Muscle of back (tissue), 11 donors: Measurements from ENCODE around the gene DRD2. TPM values are rescaled to one million over a fixed set of nuclear protein-coding genes. Genes with fewer than 3 reads are reported as not detected.
A peak's percentile ranks its signal among the peaks of the same experiment; 100 is the strongest.

Experiments
- DNase-seq, 3 donors: peaks; one replicate each; pipeline versions ENCODE4 v3.0.0 to v3.0.0-alpha.2; 2013
- polyA plus RNA-seq, 10 donors: library from polyadenylated mRNA; unstranded; fragments of 120-200 nt; gene quantifications; one replicate each; pipeline ENCODE4 v1.2.1, GENCODE V29; 2013; ENCODE audit not compliant: insufficient read length in 10 of 10

Gene DRD2
- polyA plus RNA-seq, 10 donors, result 0.05 to 0.74 (median 0.16) TPM; not detected in 3

DNA sequence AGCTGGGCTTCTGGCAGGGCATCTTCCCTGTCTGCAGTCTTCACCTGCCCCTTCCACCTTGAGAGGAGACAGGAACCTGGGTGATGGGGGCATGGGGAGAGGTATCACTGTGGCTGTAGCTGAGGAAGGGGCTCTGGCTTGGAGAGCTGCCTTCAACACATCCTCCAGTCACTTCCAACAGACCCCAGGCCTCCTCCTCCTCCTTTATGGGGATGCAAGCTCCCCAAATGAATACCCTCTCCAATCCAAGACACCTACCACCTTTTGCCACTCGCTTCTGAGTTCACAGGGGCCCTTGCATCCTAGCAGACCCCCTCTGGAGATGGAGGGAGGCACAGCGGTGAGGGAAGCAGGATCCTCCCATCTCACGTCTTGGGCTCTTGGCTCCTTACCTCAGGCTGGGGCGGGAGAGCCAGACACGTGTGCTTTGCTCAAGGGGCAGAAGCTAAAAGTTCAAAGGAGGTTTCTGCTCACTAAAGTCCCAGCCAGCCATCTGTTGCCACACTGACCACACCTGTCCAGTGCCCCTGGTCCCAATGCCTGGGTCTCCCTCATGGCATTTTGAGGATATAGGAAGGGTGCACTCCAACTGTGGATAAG is 74.5 kb downstream of the DRD2 start:
- DNase-seq, result no peak

DNA sequence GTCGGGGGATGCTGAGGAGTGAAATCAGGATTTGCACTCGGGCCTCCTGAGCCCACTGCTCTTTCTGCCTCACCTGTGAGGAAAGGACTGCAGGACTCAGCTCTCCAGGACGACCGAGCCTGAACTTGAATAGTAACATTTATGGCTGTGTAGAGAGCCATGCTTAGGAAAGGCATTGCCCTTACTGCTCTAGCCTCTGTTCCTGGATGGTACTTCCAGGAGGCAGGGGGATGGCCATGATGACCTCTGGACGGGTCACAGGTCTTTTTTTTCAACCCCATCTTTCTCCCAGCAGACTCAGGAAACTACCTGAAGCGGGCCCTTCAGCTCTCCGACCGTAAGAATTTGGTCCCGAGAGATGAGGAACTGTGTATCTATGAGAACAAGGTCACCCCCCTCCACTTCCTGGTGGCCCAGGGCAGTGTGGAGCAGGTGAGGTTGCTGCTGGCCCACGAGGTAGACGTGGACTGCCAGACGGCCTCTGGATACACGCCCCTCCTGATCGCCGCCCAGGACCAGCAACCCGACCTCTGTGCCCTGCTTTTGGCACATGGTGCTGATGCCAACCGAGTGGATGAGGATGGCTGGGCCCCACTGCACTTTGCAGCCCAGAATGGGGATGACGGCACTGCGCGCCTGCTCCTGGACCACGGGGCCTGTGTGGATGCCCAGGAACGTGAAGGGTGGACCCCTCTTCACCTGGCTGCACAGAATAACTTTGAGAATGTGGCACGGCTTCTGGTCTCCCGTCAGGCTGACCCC is 76.3 kb downstream of the DRD2 start:
- no peak for DNase-seq

DNA sequence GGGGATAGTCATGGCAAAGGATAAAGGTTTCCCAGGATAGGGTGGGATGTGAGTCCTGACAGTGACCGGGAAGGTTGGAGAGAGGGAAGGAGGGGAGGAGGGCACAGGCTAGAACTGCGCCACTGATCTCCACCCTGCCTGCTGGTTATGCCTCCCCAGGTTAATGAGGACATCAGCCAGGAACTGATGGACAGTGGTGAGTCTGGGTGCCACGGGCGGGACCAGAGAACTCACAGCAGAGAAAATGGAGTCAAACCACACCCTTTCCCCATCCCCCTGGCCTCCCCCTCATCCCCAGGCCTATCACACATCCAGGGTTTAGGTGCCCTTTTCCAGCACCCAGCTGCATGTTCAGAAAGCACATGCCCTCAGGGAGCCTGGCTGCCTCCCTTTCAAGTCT is 77.4 kb downstream of the DRD2 start:
- no peak for DNase-seq

DNA sequence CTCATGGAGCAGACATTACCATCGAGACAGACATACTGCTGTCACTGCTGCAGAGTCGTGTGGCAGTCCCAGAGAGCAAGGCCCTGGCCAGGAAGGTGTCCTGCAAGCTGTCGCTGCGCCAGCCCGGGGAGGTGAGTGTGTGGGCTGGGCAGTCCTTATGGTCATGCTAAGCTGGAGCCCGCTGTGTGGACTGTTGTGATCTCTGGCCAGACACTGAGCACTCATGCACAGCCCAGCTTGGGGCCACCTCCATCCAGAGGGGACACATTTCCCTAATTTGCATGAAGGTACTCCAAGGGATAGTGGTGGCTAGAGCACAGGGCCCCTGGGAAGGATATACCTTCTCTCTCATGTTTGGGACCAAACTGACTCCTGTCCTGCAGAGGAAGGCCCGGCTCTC is 78.0 kb downstream of the DRD2 start:
- no peak for DNase-seq

DNA sequence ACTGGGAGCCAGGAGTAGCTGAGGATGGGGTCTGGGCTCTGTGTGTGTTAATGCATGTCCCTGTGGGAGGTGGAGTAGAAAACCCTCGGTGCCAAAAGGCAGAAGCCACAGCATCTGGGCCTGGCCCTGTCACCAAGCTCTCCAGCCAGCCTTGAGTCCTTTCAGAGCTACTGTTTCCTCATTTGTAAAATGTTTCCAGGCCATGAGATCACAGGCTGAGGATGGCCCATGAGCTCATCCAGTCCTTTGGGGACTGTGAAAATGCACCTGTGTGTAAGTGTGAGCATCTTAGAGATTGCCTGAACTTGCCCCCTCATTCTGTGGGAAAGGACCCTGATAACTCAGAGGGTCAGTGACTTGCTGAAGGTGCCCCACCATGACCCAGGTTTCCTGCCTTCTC is 78.5 kb downstream of the DRD2 start:
- no peak for DNase-seq

DNA sequence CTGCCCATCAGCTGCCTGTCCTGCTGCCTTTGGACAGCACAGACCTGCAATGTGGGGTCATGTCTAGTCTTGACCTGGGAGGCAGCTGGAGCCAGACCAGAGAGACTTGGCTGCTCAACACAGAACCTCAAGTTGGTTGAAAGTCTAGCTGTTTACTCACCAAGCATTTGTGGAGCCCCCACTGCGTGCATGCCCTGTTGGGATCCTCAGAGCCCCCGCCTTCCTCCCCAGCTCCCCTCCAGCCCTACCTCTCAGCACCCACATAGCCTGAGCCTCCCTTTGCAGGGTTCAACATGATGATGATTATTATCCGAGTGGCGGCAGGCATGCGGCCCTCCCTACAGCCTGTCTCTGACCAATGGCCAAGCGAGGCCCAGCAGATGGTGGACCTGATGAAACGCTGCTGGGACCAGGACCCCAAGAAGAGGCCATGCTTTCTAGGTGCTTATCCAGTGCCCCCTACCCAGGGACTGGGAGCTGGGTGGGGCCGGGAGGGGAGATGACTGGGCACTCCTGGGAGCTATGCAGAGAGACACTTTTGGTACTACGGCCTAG is 79.3 kb downstream of the DRD2 start:
- DNase-seq, result no peak

DNA sequence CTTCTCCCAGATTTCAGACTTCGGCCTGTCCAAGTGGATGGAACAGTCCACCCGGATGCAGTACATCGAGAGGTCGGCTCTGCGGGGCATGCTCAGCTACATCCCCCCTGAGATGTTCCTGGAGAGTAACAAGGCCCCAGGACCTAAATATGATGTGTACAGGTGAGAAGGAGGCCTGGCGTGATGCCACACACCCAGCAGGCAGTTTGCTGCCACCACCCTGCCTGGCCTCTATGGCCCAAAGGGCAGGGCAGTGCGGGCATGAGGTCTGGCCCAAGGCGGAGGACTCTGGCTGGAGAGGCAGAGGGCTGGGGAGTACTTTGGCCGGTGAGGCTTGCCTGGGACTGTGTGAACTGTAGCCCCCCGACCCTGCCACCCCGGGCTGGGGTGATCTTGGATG is 80.3 kb downstream of the DRD2 start:
- DNase-seq, result no peak

DNA sequence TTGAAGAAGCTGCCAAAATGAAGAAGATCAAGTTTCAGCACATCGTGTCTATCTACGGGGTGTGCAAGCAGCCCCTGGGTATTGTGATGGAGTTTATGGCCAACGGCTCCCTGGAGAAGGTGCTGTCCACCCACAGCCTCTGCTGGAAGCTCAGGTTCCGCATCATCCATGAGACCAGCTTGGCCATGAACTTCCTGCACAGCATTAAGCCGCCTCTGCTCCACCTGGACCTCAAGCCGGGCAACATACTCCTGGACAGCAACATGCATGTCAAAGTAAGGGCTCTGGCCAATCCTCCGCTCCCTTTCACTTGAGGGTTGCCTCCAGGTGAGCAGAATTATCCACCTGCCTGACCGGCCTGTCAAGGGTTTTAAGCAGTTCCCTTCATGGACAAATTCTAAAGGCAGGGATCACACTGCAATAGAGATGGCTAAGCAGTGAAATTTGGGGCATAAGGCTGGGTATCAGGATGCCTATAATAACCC is 81.7 kb downstream of the DRD2 start:
- no peak for DNase-seq

DNA sequence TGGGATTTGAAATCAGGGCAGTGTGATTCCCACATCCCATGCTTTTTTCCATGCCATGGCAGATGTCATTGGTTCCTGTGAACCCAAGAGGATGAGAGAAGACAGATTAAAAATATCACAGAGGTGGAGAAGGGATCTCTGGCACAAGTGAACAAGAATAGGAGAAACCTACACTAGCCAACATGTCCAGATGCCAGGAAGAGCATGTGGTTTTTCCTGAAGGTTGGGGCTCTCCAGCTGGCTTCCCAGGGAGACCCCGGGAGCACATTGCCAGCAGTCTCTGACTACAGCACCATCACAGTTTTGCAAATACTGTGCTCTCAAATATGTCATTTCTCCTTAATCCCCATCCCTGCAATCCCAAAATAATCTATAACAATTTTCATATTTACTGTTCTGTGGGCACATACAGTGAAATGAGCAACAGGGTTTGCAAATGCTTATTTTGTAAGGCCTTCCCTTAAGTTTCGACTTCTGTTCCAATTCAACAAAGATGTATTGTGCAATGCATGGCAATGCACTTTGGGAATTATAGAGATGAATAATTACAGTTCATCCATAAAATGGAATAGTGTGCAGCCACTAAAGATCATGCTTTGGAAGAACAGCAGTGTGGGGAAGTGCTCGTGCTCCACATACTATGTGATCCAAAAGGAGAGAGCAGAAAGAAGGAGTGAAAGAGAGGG is 82.8 kb downstream of the DRD2 start:
- DNase-seq, result no peak

DNA sequence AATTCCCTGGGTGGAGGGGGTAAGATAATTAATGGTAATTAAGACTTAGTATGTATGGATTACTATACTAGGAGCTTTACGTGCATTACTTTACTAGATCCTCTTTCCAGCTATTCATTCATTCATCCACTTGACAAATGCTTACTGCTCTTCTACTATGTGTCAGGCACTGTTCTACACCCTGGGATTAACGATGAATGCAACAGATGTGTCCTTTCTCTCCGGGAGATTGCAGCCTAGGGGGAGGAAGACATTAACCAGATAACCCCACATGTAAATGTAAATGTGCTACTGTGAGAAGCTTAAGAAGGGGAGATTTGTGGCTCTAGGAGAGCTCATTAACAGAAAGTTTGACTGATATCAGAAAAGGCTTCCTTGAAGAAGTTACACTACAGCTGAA is 85.9 kb downstream of the DRD2 start:
- no peak for DNase-seq

DNA sequence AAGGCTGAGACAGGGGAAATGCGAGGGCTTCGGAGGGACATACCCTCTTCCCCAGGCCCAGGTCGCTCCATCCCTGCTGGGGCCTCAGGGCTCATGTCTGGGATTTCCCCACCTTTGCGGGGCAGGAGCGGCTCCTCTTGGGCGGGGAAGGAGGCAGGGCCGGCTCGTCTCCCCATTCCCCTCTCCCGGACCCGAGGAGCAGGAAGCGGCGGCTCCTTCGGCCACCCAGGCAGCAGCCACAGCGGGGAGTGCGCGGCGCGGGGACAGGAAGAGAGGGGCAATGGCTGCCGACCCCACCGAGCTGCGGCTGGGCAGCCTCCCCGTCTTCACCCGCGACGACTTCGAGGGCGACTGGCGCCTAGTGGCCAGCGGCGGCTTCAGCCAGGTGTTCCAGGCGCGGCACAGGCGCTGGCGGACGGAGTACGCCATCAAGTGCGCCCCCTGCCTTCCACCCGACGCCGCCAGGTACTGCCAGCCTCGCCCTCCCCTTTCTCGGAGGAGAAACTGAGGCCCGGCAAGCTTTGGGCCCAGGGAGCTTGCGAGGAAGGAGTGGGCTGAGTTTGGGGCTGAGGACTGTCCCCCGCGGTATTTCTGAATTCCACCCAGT is 87.5 kb downstream of the DRD2 start, which contains the start of gene ANKK1:
TSS of gene ANKK1 (plus strand) at position 175 of the 607 bp plus-strand sequence. CDS start at position 281, 106 bp downstream.
- DNase-seq, result peak in 1 of 3 donors; percentile 22

DNA sequence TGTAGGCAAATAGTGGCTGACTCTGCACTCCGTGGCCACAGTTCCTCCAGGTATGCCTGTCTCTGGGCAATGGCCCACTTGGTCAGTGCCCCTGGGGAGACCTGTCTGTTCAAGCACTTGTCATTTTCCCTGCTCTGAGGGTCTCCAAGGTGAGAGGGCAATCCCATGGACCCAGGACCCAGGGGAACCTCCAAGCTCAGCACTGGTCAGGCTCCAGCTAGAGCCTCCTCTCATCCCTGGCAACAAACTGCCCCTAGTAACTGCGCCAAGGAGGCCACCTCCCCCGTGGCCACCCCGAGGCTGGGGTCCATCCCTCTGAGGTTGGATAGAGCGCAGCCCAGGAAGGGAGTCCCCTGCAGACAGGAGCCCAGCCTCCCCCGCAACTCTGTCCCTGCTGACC is 88.3 kb downstream of the DRD2 start:
- DNase-seq, result no peak

DNA sequence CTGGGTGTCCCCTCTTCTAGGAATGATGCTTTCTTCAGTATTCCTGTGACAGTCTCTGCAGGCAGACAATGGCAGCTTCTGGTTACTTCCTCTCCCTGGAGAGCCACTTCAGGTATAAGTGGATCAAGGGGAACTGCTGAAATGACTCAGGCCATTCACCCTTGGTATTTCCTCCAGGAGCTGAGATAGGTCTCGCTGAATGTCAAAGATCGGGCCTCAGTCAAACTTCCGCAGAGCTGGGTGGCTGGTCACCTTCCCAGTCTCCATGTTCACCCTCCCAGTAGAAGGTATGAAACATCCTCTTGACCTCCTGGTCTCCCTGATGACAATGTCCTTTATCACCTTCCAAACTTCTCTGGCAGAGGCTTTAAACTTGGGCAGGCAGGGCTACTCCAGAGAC is 89.4 kb downstream of the DRD2 start:
- DNase-seq, result no peak

DNA sequence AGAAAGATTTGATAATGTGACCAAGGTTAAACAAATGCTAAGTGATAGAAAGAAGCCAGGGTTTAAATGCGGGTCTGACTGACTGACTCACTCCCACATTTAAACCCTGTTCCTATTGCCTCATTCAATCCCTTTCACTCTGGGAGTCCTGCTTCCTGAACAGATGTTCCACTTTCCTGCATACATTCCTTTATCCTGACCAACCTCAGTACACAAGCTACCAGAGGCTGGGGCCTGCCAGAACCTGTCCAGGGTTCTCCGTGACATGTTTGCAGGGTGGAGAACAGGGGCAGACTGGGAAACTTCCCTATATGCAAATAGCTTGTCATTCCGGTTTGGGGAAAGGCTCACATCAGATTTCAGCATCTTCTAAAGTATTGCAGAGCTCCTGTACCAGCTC is 90.6 kb downstream of the DRD2 start:
- peak in 2 of 3 donors; percentile 15 to 49 for DNase-seq

DNA sequence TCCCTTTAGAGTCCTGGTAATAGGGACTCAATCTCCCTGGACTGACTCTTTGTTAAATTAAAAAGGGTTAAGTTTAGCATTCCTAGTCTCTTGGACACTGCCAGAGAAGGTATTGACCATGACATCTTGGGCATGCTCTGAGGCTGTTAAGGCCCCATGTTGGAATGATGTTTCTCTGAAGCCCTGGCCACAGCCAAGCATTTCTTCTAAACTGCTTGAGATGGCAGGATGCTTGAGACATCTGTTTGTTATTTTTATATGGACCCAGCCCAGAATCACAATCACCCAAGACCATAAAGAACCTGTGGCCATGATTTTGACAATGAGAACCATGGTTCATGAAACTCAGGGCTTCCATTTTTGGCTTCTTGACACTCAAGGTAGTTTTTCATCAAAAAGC is 93.1 kb downstream of the DRD2 start:
- DNase-seq, result no peak

DNA sequence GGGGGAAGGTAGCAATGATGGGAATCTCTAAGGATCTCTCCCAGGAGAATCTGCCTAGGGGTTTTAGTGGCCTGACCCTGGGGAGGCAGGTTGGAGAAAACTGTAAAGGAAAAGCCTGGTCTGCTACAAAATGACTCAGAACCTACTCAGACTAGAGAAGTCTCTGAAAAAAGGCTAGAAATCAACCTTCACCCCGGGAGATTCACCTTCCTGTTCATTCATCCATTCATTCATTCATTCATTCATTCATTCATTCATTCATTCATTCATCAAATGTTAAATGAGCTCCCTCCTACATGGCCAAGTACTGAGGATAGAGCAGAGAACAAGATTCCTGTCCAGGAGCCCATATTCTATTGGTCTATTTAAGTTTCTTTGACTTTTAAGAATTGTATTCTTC is 96.5 kb downstream of the DRD2 start:
- no peak for DNase-seq

DNA sequence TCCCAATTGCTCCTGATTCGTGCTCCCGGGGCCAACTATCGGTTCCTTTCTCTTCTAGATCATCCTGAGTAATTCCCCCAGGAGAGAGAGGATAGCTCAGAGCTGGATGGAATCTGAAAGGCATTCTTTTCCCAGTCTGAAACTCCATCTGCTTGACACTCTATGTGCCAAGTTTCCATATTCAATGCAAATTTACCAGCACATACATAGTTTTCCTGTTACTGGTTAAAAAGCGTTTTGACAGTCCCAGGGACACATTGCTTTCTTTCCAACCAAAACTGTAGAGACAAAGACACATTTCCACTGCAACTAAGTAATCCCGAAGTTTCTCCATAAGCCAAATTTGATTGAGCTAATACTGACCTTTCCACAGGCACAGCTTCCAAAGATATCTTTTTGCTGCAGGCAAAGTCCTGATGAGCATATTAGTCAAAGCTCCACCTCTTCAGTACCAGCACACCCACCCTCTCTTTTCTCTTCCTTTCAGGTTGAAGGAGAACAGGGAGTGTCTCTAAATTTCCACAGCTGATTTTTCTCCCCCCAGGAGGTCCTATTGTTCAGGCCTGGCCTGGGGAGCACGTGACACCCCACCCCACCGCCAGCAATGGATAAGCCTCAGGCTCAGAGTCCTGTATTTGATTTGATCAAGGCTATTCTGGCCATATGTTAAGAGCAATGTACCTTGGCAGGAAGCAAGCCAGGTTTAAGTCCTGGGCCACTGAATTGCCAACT is 97.4 kb downstream of the DRD2 start:
- peak; percentile 14 to 60 (median 40) for DNase-seq

DNA sequence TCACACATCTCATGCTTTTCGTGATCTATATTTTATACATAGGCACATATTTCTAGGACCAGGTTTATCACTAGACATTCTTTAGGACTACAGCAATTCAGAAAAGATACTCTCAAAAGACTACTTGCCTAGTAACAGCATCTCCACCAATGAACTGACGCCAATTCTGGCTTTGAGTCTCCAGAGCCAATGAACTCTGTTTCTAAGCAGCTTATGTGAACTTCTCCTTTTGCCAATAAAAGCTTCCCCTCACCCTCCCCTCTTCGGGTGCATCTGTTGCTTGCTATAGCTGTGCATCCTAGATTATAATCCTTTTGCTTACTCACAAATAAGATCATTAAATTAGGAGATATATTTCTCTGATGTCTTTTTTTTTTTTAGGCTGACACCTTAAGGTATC is 99.0 kb downstream of the DRD2 start:
- DNase-seq, result peak in 2 of 3 donors; percentile 55 to 77

DNA sequence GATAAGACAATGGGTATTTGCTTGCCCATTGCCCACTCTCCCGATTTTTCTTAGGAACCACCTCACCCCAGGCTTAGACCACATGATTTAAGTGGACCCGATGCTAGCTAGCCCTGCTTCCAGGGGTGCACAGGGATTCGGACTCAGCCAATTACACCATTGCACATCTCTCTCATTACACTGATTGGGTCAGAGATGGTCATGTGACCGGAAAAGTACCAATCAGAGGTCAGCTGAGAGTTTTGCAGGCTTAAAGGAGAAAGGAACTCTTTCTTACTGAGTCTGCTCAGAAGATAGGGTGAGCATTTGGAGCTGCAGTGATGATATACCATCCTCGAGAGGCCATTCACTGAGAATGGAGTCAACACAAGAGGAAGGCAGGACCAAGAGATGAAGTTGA is 99.8 kb downstream of the DRD2 start:
- no peak for DNase-seq

DNA sequence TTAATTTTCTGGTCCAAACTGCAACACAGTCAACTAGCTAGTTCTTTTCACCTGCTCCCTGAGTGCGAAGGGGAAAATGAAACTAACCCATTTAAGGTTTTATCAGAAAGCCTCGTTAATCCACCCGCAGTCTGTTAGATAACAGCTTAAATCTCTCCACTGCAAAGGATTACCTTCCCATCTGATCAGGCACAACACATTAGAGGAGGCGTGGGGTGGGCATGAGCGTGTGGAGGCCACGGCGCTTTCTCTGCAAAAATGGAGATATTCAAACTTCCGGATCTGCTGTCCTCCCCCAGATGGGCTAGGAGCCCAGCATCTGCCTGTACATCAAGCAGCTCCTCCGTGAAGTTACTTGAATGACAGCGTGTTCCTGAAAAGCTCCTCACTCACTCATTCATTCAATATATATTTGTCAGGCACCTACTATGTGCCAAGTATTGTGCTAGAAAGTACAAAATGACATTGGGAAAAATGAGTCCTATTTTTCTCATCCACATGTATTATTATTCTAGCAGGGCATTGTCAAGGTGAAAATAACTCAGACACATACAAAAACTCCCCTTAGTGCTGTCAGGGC is 101.1 kb downstream of the DRD2 start:
- DNase-seq, result no peak

DNA sequence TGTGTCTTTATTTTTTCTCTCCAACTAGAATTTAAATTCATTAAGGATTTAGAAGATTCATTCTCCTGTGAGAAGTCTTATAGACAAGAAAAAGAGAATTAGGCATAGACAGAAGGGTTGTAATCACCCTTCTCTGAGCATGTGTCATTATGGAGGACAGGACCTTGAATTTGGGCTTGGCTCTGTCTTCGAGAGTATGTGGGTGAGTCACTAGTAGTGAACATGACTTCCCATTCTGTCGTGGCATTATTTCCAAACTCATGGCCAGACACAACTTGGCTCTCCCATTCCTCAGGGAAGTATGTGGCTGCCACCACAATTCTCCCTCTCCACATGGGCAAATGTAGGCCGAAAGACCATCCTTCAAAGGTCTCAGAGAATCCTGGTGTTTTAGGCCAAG is 101.9 kb downstream of the DRD2 start:
- DNase-seq, result no peak
